ENCODE measurements around the gene ANKRD24. TPM values are rescaled to one million over a fixed set of nuclear protein-coding genes. Genes with fewer than 3 reads are reported as not detected.
A peak's percentile ranks its signal among the peaks of the same experiment; 100 is the strongest.

ANKRD24 gene
- total and polyA plus RNA-seq, 2 of the 13 experiments (the other 11 are each of a cell fraction or from before 2014, with no cell fraction given) = 0.13 to 0.24 TPM

GRCh38 chr19:4139614-4140236 is 42.8 kb upstream of the ANKRD24 start (continued):
- TF ChIP-seq HES4 (CRISPR knock-in tag; IDR thresholded peaks at IDR 0.05; ENCODE audit: borderline replicate concordance) (no peak), ZNF33A (CRISPR knock-in tag; IDR thresholded peaks at IDR 0.05; ENCODE audit: borderline replicate concordance) (no peak), THAP7 (CRISPR knock-in tag; IDR thresholded peaks at IDR 0.05) (no peak), SSRP1 (CRISPR knock-in tag; IDR thresholded peaks at IDR 0.05) (0 out of 2 replicates have a peak, but pooled peaks have one; percentile 61), GATA4 (IDR thresholded peaks at IDR 0.05; ENCODE audit: borderline replicate concordance, low read depth) (no peak), PRPF4 (IDR thresholded peaks at IDR 0.05; ENCODE audit: low read depth, low read length, poor library complexity, severe bottlenecking) (no peak), ZNF776 (CRISPR knock-in tag; IDR thresholded peaks at IDR 0.05) (no peak), SMC3 (IDR thresholded peaks at IDR 0.05; ENCODE audit: low read length) (peak; percentile 58), NFE2 (CRISPR knock-in tag; IDR thresholded peaks at IDR 0.05) (no peak), ZNF558 (CRISPR knock-in tag; IDR thresholded peaks at IDR 0.05; ENCODE audit: borderline replicate concordance) (no peak), ZEB1 (IDR thresholded peaks at IDR 0.05; ENCODE audit: insufficient replicate concordance, low read depth) (no peak), CTCF (CRISPR knock-in tag; IDR thresholded peaks at IDR 0.05) (peak; percentile 87), SP1 (IDR thresholded peaks at IDR 0.05) (no peak), SP1 (CRISPR knock-in tag; IDR thresholded peaks at IDR 0.05) (no peak), ZNF614 (CRISPR knock-in tag; IDR thresholded peaks at IDR 0.05; ENCODE audit: borderline replicate concordance) (no peak), STAG1 (CRISPR knock-in tag; IDR thresholded peaks at IDR 0.05) (peak; percentile 62), GATAD1 (CRISPR knock-in tag; IDR thresholded peaks at IDR 0.05) (no peak), SMARCC2 (IDR thresholded peaks at IDR 0.05) (no peak), KDM6A (CRISPR knock-in tag; IDR thresholded peaks at IDR 0.05; ENCODE audit: low read depth) (no peak), RERE (CRISPR knock-in tag; IDR thresholded peaks at IDR 0.05; ENCODE audit: low read depth) (no peak), MXD3 (CRISPR knock-in tag; IDR thresholded peaks at IDR 0.05) (no peak), JUND (CRISPR knock-in tag; IDR thresholded peaks at IDR 0.05) (no peak), ZNF12 (CRISPR knock-in tag; IDR thresholded peaks at IDR 0.05) (no peak)
